GM12878 (cell line): ENCODE measurements around the gene CMTM4. TPM values are rescaled to one million over a fixed set of nuclear protein-coding genes. Genes with fewer than 3 reads are reported as not detected.

Experiments used
- ATAC-seq: fragments of 200-7000 bp; cut with Tn5 transposase; 3 replicates; pipeline ENCODE4 v1.9.1; 2020; ENCODE audit warnings: mild to moderate bottlenecking, moderate library complexity
- BruUV-seq: library from RNA; stranded (reverse); fragments of 400-500 nt; replicated peaks from 2 replicates; lab custom pipeline; 2021; lab: Mats Ljungman, UMichigan
- CTCF ChIA-PET: fragments of 300-600 bp; sonication (Branson Sonifier 250); formaldehyde crosslinking; extraction: SDS; loops from one replicate; lab custom pipeline; 2021; ENCODE audit warnings: inconsistent platforms; lab: Yijun Ruan, JAX
- POLR2A ChIA-PET: fragments of 350-600 bp; formaldehyde crosslinking; extraction: SDS; loops from one replicate; lab custom pipeline; 2021; ENCODE audit warnings: inconsistent platforms; lab: Charles Lee
- RAD21 ChIA-PET: fragments of 300-600 bp; sonication (Branson Sonifier 250); formaldehyde crosslinking; loops from one replicate; lab custom pipeline; 2023; ENCODE audit warnings: antibody characterized with exemption; ENCODE audit not compliant: unreplicated experiment; lab: Charles Lee
- SMC1A ChIA-PET: fragments of 300-600 bp; sonication (Branson Sonifier 250); formaldehyde crosslinking; loops from one replicate; lab custom pipeline; 2023; ENCODE audit not compliant: unreplicated experiment, uncharacterized antibody; lab: Charles Lee
- DNase-seq: peaks from one replicate; pipeline ENCODE4 v3.0.0-alpha.2; 2011; ENCODE audit warnings: low read depth, low spot score
- FAIRE-seq: peaks from 3 replicates; lab custom pipeline; 2011; peaks lifted over from hg19 to GRCh38; lab: Jason Lieb, UNC
- H2AFZ ChIP-seq: 2 replicates; pipeline ENCODE4 v1.6.0; 2011; ENCODE audit warnings: low read depth, low read length, control low read depth; ENCODE audit not compliant: control insufficient read depth
- H3K27ac ChIP-seq: 2 replicates; pipeline ENCODE4 v1.5.1; 2011; ENCODE audit warnings: control low read depth; ENCODE audit not compliant: control insufficient read depth, insufficient read depth
- H3K27me3 ChIP-seq, 2 experiments: replicated peaks in 1 of 2; 2 replicates each; pipeline versions ENCODE4 v1.6.0 to v1.6.1; 2011; ENCODE audit warnings: low read length in 1 of 2; ENCODE audit not compliant: control insufficient read depth in 2 of 2, insufficient read depth in 2 of 2
- H3K36me3 ChIP-seq, 2 experiments: 2 replicates each; pipeline ENCODE4 v1.5.1; 2011; ENCODE audit warnings: low read length in 1 of 2; ENCODE audit not compliant: control insufficient read depth in 2 of 2, insufficient read depth in 2 of 2
- H3K4me1 ChIP-seq: 2 replicates; pipeline ENCODE4 v1.6.1; 2011; ENCODE audit warnings: mild to moderate bottlenecking, low read length, moderate library complexity, mixed read lengths; ENCODE audit not compliant: control insufficient read depth, insufficient read depth
- H3K4me2 ChIP-seq: 2 replicates; pipeline ENCODE4 v1.6.0; 2011; ENCODE audit warnings: control low read depth; ENCODE audit not compliant: control insufficient read depth, insufficient read depth
- H3K4me3 ChIP-seq: fragments of 200-600 bp; sonication (generic); 2 replicates; pipeline ENCODE4 v1.5.1; 2016
- H3K79me2 ChIP-seq: 2 replicates; pipeline ENCODE4 v1.6.0; 2011; ENCODE audit warnings: low read length; ENCODE audit not compliant: control insufficient read depth, insufficient read depth
- H3K9ac ChIP-seq: 2 replicates; pipeline ENCODE4 v1.8.0; 2011; ENCODE audit warnings: low read length, control low read depth, mixed read lengths; ENCODE audit not compliant: control insufficient read depth, insufficient read depth
- H3K9me3 ChIP-seq: replicated peaks from 3 replicates; pipeline ENCODE4 v1.5.1; 2011; ENCODE audit warnings: mild to moderate bottlenecking, low read length; ENCODE audit not compliant: control insufficient read depth, insufficient read depth
- H4K20me1 ChIP-seq: 2 replicates; pipeline ENCODE4 v1.6.0; 2011; ENCODE audit not compliant: control insufficient read depth, insufficient read depth
- BMI1 ChIP-seq: fragments of 450-650 bp; IDR thresholded peaks from 2 replicates; pipeline ENCODE4 v1.6.1; 2016; ENCODE audit warnings: mild to moderate bottlenecking, moderate library complexity, borderline replicate concordance
- E2F8 ChIP-seq: fragments of 450-650 bp; IDR thresholded peaks from 2 replicates; pipeline ENCODE4 v1.6.1; 2018; ENCODE audit warnings: mild to moderate bottlenecking, low read depth, moderate library complexity; ENCODE audit not compliant: partially characterized antibody
- GABPA ChIP-seq: IDR thresholded peaks from 2 replicates; pipeline ENCODE4 v1.6.1; 2014; ENCODE audit warnings: antibody characterized with exemption, low read depth, mild to moderate bottlenecking, inconsistent platforms
- HDAC6 ChIP-seq: fragments of 200-600 bp; sonication (generic); IDR thresholded peaks from one replicate; pipeline ENCODE4 v1.8.0; 2017; ENCODE audit warnings: antibody characterized with exemption; ENCODE audit not compliant: unreplicated experiment
- IKZF1 ChIP-seq: fragments of 450-650 bp; conservative IDR thresholded peaks from 2 replicates; pipeline ENCODE4 v1.6.1; 2017; ENCODE audit warnings: antibody characterized with exemption, mild to moderate bottlenecking
- NBN ChIP-seq: fragments of 450-650 bp; IDR thresholded peaks from 2 replicates; pipeline ENCODE4 v1.6.1; 2016
- NFYB ChIP-seq: IDR thresholded peaks from 2 replicates; pipeline ENCODE4 v1.6.1; 2011; ENCODE audit warnings: low read depth, mild to moderate bottlenecking, low read length, improper control_type of control experiment, moderate library complexity; ENCODE audit not compliant: insufficient read depth
- NR2C1 ChIP-seq: fragments of 450-650 bp; IDR thresholded peaks from 2 replicates; pipeline ENCODE4 v1.6.1; 2017; ENCODE audit warnings: antibody characterized with exemption, mild to moderate bottlenecking, moderate library complexity
- YY1 ChIP-seq: IDR thresholded peaks from 2 replicates; pipeline ENCODE4 v1.6.1; 2011; ENCODE audit warnings: low read depth, mild to moderate bottlenecking, low read length
- ZNF384 ChIP-seq: IDR thresholded peaks from 2 replicates; pipeline ENCODE4 v1.6.1; 2012; ENCODE audit warnings: low read depth, mild to moderate bottlenecking, low read length, improper control_type of control experiment, borderline replicate concordance
- ZNF592 ChIP-seq: fragments of 450-650 bp; IDR thresholded peaks from 2 replicates; pipeline ENCODE4 v1.6.1; 2017; ENCODE audit warnings: mild to moderate bottlenecking, moderate library complexity
- WGBS: methylation state at CpG from one replicate; pipeline ENCODE4 v1.1.6; 2016; ENCODE audit warnings: low lambda C conversion rate; ENCODE audit not compliant: insufficient replicate concordance, insufficient coverage; ENCODE audit errors: missing lambda C conversion rate; 5-methylcytosine and 5-hydroxymethylcytosine counted together
- in situ Hi-C: fragments of 300-500 bp; cut with MboI; formaldehyde crosslinking; loops from 9 replicates; pipeline ENCODE4 v1.14.3; 2018; ENCODE audit warnings: mixed read lengths
- intact Hi-C: fragments of 100-400 bp; cut with micrococcal nuclease; formaldehyde crosslinking; loops from one replicate; pipeline ENCODE4 v1.14.2; 2022; ENCODE audit not compliant: unreplicated experiment
- polyA plus RNA-seq, 11 experiments: library from polyadenylated mRNA; depleted of rRNA in 4 of 11; unstranded in 6 of 11; stranded (reverse) in 5 of 11; fragments of >200 nt; fragmentation: Nextera tagmentation in 4 of 11; fragmentation: Illumina TruSeq in 1 of 11; extraction: Ambion mirVana in 4 of 11; extraction: Trizol in 1 of 11; gene quantifications; 1 replicate in 1 of 11; 2 replicates in 10 of 11; pipeline versions ENCODE4 v1.2.1 to v1.2.3, GENCODE V29; 2011 to 2016; ENCODE audit warnings: inconsistent platforms in 2 of 11, missing spikeins in 2 of 11, low read depth in 1 of 11
- total RNA-seq, 4 experiments: library from RNA; depleted of rRNA in 3 of 4; stranded (reverse); fragments of >200 nt in 3 of 4; fragmentation: Illumina TruSeq in 1 of 4; extraction: Trizol in 1 of 4; gene quantifications; 2 replicates each; pipeline versions ENCODE4 v1.2.1 to v1.2.3, GENCODE V29; 2013 to 2021
- TF ChIP-seq, protein P1 (sequence below): IDR thresholded peaks from 2 replicates; pipeline ENCODE4 v1.6.1; 2012; ENCODE audit warnings: improper control_type of control experiment, low read depth, low read length; ENCODE audit not compliant: insufficient replicate concordance

The CMTM4 gene
- total and polyA plus RNA-seq, 10 of the 15 experiments (the other 5 are each of a cell fraction or from before 2014, with no cell fraction given): 0.02 to 0.43 (median 0.15) TPM; not detected in 2

- no TSS peak for BruUV-seq
- no peaks in the 10 kb centered on the region for H4K20me1 ChIP-seq
- RAD21 ChIA-PET: interaction anchor here (0.9 to 3.1 kb wide), 10 partner anchors 13 to 185 kb away, joined by 3 to 51 read pairs (median 8); partner anchors contain the start of genes CKLF and CMTM3
These were observed 105.5 kb downstream of the CMTM4 start for GRCh38 chr16:66591018-66591417.

More at GRCh38 chr16:66591018-66591417, 105.5 kb downstream of the CMTM4 start:
- H3K27ac ChIP-seq: no peak overlapping the region
- no peak overlapping the region for H3K9ac ChIP-seq
- WGBS: 84% methylated on average over 4 of the region's 4 CpGs
- no peak for ATAC-seq
- peaks cover 0 to 4% of the 10 kb centered on the region in 2 experiments; a peak in 1 of 4 replicates for H3K27me3 ChIP-seq
- no peak overlapping the region for H3K4me2 ChIP-seq
- peaks cover 4% of the 10 kb centered on the region for H3K4me1 ChIP-seq
- intact Hi-C loops: no loop called here
- CTCF ChIA-PET: interaction anchor here (0.6 to 3.1 kb wide), 21 partner anchors 8 to 277 kb away, joined by 3 to 61 read pairs (median 7); partner anchors contain the start of gene CMTM3
- in situ Hi-C loops: no loop called here
- no peaks in the 10 kb centered on the region; the same call in 2 of the 3 replicates for H3K9me3 ChIP-seq
- no peak for DNase-seq
- no peaks in the 10 kb centered on the region for H3K79me2 ChIP-seq
- H3K4me3 ChIP-seq: no peak overlapping the region
- POLR2A ChIA-PET: interaction anchor here (2.0 kb wide), 1 partner anchor 13 kb away, joined by 4 read pairs; no protein-coding TSS in a partner anchor
- H3K36me3 ChIP-seq: no peaks in the 10 kb centered on the region
- no peak for TF ChIP-seq IKZF1
- no peak for TF ChIP-seq NR2C1
- no peak for TF ChIP-seq BMI1
- no peak for TF ChIP-seq YY1
- no peak for TF ChIP-seq NFYB
- TF ChIP-seq, protein P1, sequence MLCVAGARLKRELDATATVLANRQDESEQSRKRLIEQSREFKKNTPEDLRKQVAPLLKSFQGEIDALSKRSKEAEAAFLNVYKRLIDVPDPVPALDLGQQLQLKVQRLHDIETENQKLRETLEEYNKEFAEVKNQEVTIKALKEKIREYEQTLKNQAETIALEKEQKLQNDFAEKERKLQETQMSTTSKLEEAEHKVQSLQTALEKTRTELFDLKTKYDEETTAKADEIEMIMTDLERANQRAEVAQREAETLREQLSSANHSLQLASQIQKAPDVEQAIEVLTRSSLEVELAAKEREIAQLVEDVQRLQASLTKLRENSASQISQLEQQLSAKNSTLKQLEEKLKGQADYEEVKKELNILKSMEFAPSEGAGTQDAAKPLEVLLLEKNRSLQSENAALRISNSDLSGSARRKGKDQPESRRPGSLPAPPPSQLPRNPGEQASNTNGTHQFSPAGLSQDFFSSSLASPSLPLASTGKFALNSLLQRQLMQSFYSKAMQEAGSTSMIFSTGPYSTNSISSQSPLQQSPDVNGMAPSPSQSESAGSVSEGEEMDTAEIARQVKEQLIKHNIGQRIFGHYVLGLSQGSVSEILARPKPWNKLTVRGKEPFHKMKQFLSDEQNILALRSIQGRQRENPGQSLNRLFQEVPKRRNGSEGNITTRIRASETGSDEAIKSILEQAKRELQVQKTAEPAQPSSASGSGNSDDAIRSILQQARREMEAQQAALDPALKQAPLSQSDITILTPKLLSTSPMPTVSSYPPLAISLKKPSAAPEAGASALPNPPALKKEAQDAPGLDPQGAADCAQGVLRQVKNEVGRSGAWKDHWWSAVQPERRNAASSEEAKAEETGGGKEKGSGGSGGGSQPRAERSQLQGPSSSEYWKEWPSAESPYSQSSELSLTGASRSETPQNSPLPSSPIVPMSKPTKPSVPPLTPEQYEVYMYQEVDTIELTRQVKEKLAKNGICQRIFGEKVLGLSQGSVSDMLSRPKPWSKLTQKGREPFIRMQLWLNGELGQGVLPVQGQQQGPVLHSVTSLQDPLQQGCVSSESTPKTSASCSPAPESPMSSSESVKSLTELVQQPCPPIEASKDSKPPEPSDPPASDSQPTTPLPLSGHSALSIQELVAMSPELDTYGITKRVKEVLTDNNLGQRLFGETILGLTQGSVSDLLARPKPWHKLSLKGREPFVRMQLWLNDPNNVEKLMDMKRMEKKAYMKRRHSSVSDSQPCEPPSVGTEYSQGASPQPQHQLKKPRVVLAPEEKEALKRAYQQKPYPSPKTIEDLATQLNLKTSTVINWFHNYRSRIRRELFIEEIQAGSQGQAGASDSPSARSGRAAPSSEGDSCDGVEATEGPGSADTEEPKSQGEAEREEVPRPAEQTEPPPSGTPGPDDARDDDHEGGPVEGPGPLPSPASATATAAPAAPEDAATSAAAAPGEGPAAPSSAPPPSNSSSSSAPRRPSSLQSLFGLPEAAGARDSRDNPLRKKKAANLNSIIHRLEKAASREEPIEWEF: no peak
- no peak for TF ChIP-seq NBN
- TF ChIP-seq HDAC6: no peak
- TF ChIP-seq ZNF384: no peak
- TF ChIP-seq E2F8: no peak
- no peak for TF ChIP-seq ZNF592
- TF ChIP-seq GABPA: no peak
- FAIRE-seq: no peak
- H2AFZ ChIP-seq: no peak overlapping the region
- SMC1A ChIA-PET: interaction anchor here (0.7 to 2.6 kb wide), 14 partner anchors 8 to 234 kb away, joined by 3 to 30 read pairs (median 6); partner anchors contain the start of genes CKLF and CMTM3
